Lower leg skin (tissue), 4 donors: ENCODE data around the gene TMEM212. TPM values are rescaled to one million over a fixed set of nuclear protein-coding genes. Genes with fewer than 3 reads are reported as not detected.
A peak's percentile ranks its signal among the peaks of the same experiment; 100 is the strongest.

ENCODE experiments used
- DNase-seq, 2 donors: peaks; one replicate each; pipeline ENCODE4 v3.0.0-alpha.2; 2019; ENCODE audit warnings: low spot score in 2 of 2
- H3K4me3 ChIP-seq: fragments of 200-600 bp; sonication (generic); 2 replicates; pipeline ENCODE4 v1.5.1; 2017; ENCODE audit warnings: mild to moderate bottlenecking, low read depth; ENCODE audit not compliant: poor library complexity, severe bottlenecking
- CTCF ChIP-seq, 3 donors: fragments of 450-650 bp; IDR thresholded peaks; one replicate each; pipeline ENCODE4 v1.5.1; 2016; ENCODE audit warnings: antibody characterized with exemption in 3 of 3, mild to moderate bottlenecking in 3 of 3, moderate library complexity in 2 of 3
- POLR2A ChIP-seq, 2 donors: fragments of 450-650 bp; IDR thresholded peaks; one replicate each; pipeline ENCODE4 v1.6.1; 2016 to 2017; ENCODE audit warnings: antibody characterized with exemption in 2 of 2, mild to moderate bottlenecking in 1 of 2, moderate library complexity in 1 of 2
- WGBS, 2 donors: methylation state at CpG; one replicate each; pipeline ENCODE4 v1.1.5; 2018; 5-methylcytosine and 5-hydroxymethylcytosine counted together
- intact Hi-C: fragments of 100-400 bp; cut with DNase I; formaldehyde crosslinking; loops from one replicate; pipeline ENCODE4 v1.15.0; 2023; ENCODE audit warnings: low total_unique reads
- total RNA-seq, 4 donors: library from RNA; depleted of rRNA; stranded (reverse); fragments of >200 nt; gene quantifications; one replicate each; pipeline ENCODE4 v1.1.0, GENCODE V29; 2016

TMEM212 gene
- total RNA-seq, 4 donors from 2014 or later: not detected

- 81 to 89% methylated on average over 5 of the region's 5 CpGs for WGBS, 2 donors
- TF ChIP-seq POLR2A (IDR thresholded peaks at IDR 0.05): no peak
- TF ChIP-seq CTCF (IDR thresholded peaks at IDR 0.05): no peak
- no peak overlapping the region for H3K4me3 ChIP-seq
- intact Hi-C loops: loop anchor here (10.0 kb wide), 1 partner anchor 180 kb away; no protein-coding TSS in a partner anchor
- no peak for DNase-seq
Observed at GRCh38 chr3:171834461-171834801, 8.7 kb upstream of the TMEM212 start.

GRCh38 chr3:171835116-171835515, 8.0 kb upstream of the TMEM212 start:
- 79 to 86% methylated on average over 5 of the region's 5 CpGs for WGBS, 2 donors
- intact Hi-C loops: loop anchor here (10.0 kb wide), 1 partner anchor 180 kb away; no protein-coding TSS in a partner anchor
- DNase-seq: no peak
- H3K4me3 ChIP-seq: no peak overlapping the region
- no peak for TF ChIP-seq CTCF (IDR thresholded peaks at IDR 0.05)
- no peak for TF ChIP-seq POLR2A (IDR thresholded peaks at IDR 0.05)

- no peak overlapping the region for H3K4me3 ChIP-seq
- WGBS, 2 donors: 67 to 86% methylated on average over 2 of the region's 2 CpGs
- intact Hi-C loops: loop anchor here (10.0 kb wide), 1 partner anchor 181 kb away; no protein-coding TSS in a partner anchor
- DNase-seq: no peak
- TF ChIP-seq POLR2A (IDR thresholded peaks at IDR 0.05) (no peak), CTCF (IDR thresholded peaks at IDR 0.05) (no peak)
Observed at GRCh38 chr3:171835613-171836012, 7.5 kb upstream of the TMEM212 start.

GRCh38 chr3:171836855-171837254, 6.3 kb upstream of the TMEM212 start:
- H3K4me3 ChIP-seq: no peak overlapping the region
- intact Hi-C loops: loop anchor here (10.0 kb wide), 1 partner anchor 182 kb away; no protein-coding TSS in a partner anchor
- no peak for DNase-seq
- WGBS, 2 donors: 92 to 95% methylated on average over 3 of the region's 3 CpGs
- no peak for TF ChIP-seq CTCF (IDR thresholded peaks at IDR 0.05)
- no peak for TF ChIP-seq POLR2A (IDR thresholded peaks at IDR 0.05)

GRCh38 chr3:171837698-171838097, 5.5 kb upstream of the TMEM212 start:
- TF ChIP-seq CTCF (IDR thresholded peaks at IDR 0.05): no peak
- TF ChIP-seq POLR2A (IDR thresholded peaks at IDR 0.05): no peak
- intact Hi-C loops: loop anchor here (10.0 kb wide), 1 partner anchor 183 kb away; no protein-coding TSS in a partner anchor
- no peak for DNase-seq
- no peak overlapping the region for H3K4me3 ChIP-seq

- H3K4me3 ChIP-seq: no peak overlapping the region
- 23 to 28% methylated on average over 6 of the region's 6 CpGs for WGBS, 2 donors
- TF ChIP-seq POLR2A (IDR thresholded peaks at IDR 0.05): no peak
- TF ChIP-seq CTCF (IDR thresholded peaks at IDR 0.05): no peak
- intact Hi-C loops: loop anchor here (10.0 kb wide), 1 partner anchor 183 kb away; no protein-coding TSS in a partner anchor
- peak in 1 of 2 donors; percentile 68 for DNase-seq
Observed at GRCh38 chr3:171838218-171838720, 4.9 kb upstream of the TMEM212 start.
